HG03095 (cell line): ENCODE measurements around the gene CNRIP1.
A peak's percentile ranks its signal among the peaks of the same experiment; 100 is the strongest.

Source experiments
- ATAC-seq: cut with Tn5 transposase; IDR thresholded peaks from one replicate; pipeline ENCODE4 v1.9.1; 2021; ENCODE audit warnings: moderate library complexity; ENCODE audit not compliant: unreplicated experiment

The CNRIP1 gene

GRCh38 chr2:68252400-68253218 lies 67.1 kb downstream of the CNRIP1 start, which contains the start of gene PPP3R1:
PPP3R1 (minus strand) TSS chr2:68252532; CDS start chr2:68252127, 405 bp downstream.
- peak; percentile 68 for ATAC-seq

GRCh38 chr2:68251855-68252399 lies 67.8 kb downstream of the CNRIP1 start:
- no peak for ATAC-seq

GRCh38 chr2:68251187-68251854 lies 68.4 kb downstream of the CNRIP1 start:
- peak; percentile 58 for ATAC-seq

GRCh38 chr2:68250652-68251186 lies 69.0 kb downstream of the CNRIP1 start:
- ATAC-seq: no peak

- ATAC-seq: no peak
Observed at GRCh38 chr2:68250196-68250595, 69.6 kb downstream of the CNRIP1 start.

GRCh38 chr2:68248806-68249205 lies 70.9 kb downstream of the CNRIP1 start:
- no peak for ATAC-seq

- no peak for ATAC-seq
Observed at GRCh38 chr2:68248361-68248760, 71.4 kb downstream of the CNRIP1 start.

GRCh38 chr2:68246396-68246795 lies 73.4 kb downstream of the CNRIP1 start:
- no peak for ATAC-seq

- no peak for ATAC-seq
Observed at GRCh38 chr2:68245672-68246071, 74.1 kb downstream of the CNRIP1 start.

GRCh38 chr2:68245066-68245465 lies 74.7 kb downstream of the CNRIP1 start:
- ATAC-seq: no peak

GRCh38 chr2:68244456-68244855 lies 75.3 kb downstream of the CNRIP1 start:
- no peak for ATAC-seq
